Natural killer cell (primary cell): ENCODE data around the gene RPS6KA5. TPM values are rescaled to one million over a fixed set of nuclear protein-coding genes. Genes with fewer than 3 reads are reported as not detected.

Experiments used
- ATAC-seq, 3 donors: fragments of 150-1000 bp in 2 of 3; fragments of 200-7000 bp in 1 of 3; cut with Tn5 transposase; 1 replicate in 1 of 3; 2 replicates in 2 of 3; pipeline ENCODE4 v1.10.0; 2021; ENCODE audit warnings: mild to moderate bottlenecking in 2 of 3, moderate library complexity in 2 of 3
- DNase-seq, 2 donors: peaks; one replicate each; pipeline versions ENCODE4 v3.0.0 to v3.0.0-alpha.2; 2013 to 2021; ENCODE audit warnings: mixed read lengths in 1 of 2
- H3K27ac ChIP-seq: one replicate; pipeline ENCODE4 v1.5.1; 2013; ENCODE audit warnings: mild to moderate bottlenecking, low read length
- H3K27me3 ChIP-seq: one replicate; pipeline ENCODE4 v1.6.1; 2013; ENCODE audit warnings: low read length; ENCODE audit not compliant: control insufficient read depth, insufficient read depth
- H3K36me3 ChIP-seq: one replicate; pipeline ENCODE4 v1.6.1; 2013; ENCODE audit warnings: low read length; ENCODE audit not compliant: control insufficient read depth, insufficient read depth
- H3K4me1 ChIP-seq: one replicate; pipeline ENCODE4 v1.6.1; 2013; ENCODE audit warnings: low read length; ENCODE audit not compliant: control insufficient read depth, insufficient read depth
- H3K4me3 ChIP-seq: one replicate; pipeline ENCODE4 v1.5.1; 2013; ENCODE audit warnings: low read length
- H3K9me3 ChIP-seq: one replicate; pipeline ENCODE4 v1.6.1; 2013; ENCODE audit warnings: low read length; ENCODE audit not compliant: control insufficient read depth, insufficient read depth
- H3K27ac Mint-ChIP-seq, 2 donors: one replicate each; pipeline ENCODE4 v1.8.0; 2022; ENCODE audit warnings: mild to moderate bottlenecking in 2 of 2, mixed read lengths in 2 of 2, moderate library complexity in 1 of 2
- H3K27me3 Mint-ChIP-seq, 2 donors: one replicate each; pipeline ENCODE4 v1.8.0; 2022; ENCODE audit warnings: low read depth in 2 of 2, mixed read lengths in 2 of 2
- H3K36me3 Mint-ChIP-seq: one replicate; pipeline ENCODE4 v1.8.0; 2022; ENCODE audit warnings: mixed read lengths
- H3K4me1 Mint-ChIP-seq, 2 donors: one replicate each; pipeline ENCODE4 v1.8.0; 2022; ENCODE audit warnings: mixed read lengths in 2 of 2
- H3K4me3 Mint-ChIP-seq: one replicate; pipeline ENCODE4 v1.8.0; 2022; ENCODE audit warnings: mild to moderate bottlenecking, moderate library complexity, mixed read lengths
- H3K9me3 Mint-ChIP-seq, 2 donors: one replicate each; pipeline ENCODE4 v1.8.0; 2022; ENCODE audit warnings: mixed read lengths in 2 of 2
- WGBS: methylation state at CpG from one replicate; pipeline ENCODE4 v1.1.7; 2013; ENCODE audit warnings: missing lambda C conversion rate; ENCODE audit not compliant: insufficient coverage; 5-methylcytosine and 5-hydroxymethylcytosine counted together
- intact Hi-C: fragments of 100-400 bp; cut with micrococcal nuclease; formaldehyde crosslinking; loops from one replicate; pipeline ENCODE4 v1.14.2; 2022
- total RNA-seq, 4 donors: library from RNA; stranded (reverse); fragments of 120-200 nt in 1 of 4; gene quantifications; one replicate each; pipeline versions ENCODE4 v1.2.3 to v1.2.4, GENCODE V29; 2013 to 2022
- TF ChIP-seq, protein P1 (sequence below): fragments of 200-600 bp; IDR thresholded peaks from one replicate; pipeline ENCODE4 v1.8.0; 2022; ENCODE audit warnings: antibody characterized with exemption

The RPS6KA5 gene
- total RNA-seq, 3 donors from 2014 or later (not counting 1 experiment from before 2014, with no cell fraction given) = 24.1 to 28.5 (median 27.9) TPM

DNA sequence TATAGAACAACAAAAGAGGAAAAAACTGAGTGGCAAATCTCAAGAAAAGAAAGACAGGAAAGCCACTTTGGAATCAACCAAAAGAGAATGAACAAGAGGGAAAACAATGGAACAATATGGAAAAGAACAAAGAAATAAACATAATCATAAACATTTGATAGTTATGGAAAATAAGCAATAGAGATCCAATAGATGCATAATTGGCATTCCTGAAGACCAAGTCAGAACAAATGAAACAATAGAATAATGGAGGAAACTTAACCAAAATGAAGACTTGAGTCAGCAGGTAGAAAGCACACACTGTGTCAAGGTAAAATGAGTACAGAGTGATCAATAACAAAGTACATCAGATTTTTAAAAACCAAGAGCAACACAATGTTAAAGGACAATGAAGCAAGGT lies 10.1 kb upstream of the RPS6KA5 start:
- Histone ChIP-seq H3K4me3 (no peak overlapping the region), H3K27ac (no peak overlapping the region), H3K4me1 (peaks cover 38% of the 10 kb centered on the region), H3K27me3 (no peaks in the 10 kb centered on the region), H3K36me3 (no peaks in the 10 kb centered on the region), H3K9me3 (no peaks in the 10 kb centered on the region)
- no peak overlapping the region for H3K27ac Mint-ChIP-seq
- intact Hi-C loops = no loop called here
- H3K36me3 Mint-ChIP-seq = no peaks in the 10 kb centered on the region
- peaks cover 38 to 39% of the 10 kb centered on the region in 2 donors for H3K4me1 Mint-ChIP-seq
- H3K4me3 Mint-ChIP-seq = no peak overlapping the region
- H3K9me3 Mint-ChIP-seq = no peaks in the 10 kb centered on the region
- DNase-seq = no peak
- H3K27me3 Mint-ChIP-seq = no peaks in the 10 kb centered on the region
- TF ChIP-seq, protein P1, sequence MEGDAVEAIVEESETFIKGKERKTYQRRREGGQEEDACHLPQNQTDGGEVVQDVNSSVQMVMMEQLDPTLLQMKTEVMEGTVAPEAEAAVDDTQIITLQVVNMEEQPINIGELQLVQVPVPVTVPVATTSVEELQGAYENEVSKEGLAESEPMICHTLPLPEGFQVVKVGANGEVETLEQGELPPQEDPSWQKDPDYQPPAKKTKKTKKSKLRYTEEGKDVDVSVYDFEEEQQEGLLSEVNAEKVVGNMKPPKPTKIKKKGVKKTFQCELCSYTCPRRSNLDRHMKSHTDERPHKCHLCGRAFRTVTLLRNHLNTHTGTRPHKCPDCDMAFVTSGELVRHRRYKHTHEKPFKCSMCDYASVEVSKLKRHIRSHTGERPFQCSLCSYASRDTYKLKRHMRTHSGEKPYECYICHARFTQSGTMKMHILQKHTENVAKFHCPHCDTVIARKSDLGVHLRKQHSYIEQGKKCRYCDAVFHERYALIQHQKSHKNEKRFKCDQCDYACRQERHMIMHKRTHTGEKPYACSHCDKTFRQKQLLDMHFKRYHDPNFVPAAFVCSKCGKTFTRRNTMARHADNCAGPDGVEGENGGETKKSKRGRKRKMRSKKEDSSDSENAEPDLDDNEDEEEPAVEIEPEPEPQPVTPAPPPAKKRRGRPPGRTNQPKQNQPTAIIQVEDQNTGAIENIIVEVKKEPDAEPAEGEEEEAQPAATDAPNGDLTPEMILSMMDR = no peak
- no peak for ATAC-seq

DNA sequence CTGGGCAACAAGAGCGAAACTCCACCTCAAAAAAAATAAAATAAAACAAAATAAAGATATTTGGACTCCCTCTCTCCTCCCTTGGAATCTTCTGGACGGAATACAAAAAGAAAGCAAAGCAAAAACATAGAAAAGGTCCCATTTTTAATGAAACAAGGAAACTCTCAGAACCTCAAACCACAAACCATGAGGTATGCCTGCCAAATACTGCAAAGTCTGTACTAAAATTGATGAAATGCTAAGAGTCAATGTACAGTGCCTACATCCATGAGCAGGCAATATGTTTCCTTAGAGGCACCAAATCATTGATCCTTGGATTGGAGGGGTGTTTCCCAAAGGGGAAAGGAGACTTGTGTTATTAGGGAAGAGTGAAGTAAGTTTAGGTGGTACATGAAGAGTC lies 8.2 kb upstream of the RPS6KA5 start:
- Mint-ChIP-seq H3K4me1 (peaks cover 52 to 58% of the 10 kb centered on the region in 2 donors), H3K27me3 (no peaks in the 10 kb centered on the region), H3K9me3 (no peaks in the 10 kb centered on the region), H3K36me3 (no peaks in the 10 kb centered on the region), H3K27ac (peak overlapping the region; percentile 89 to 94), H3K4me3 (peak overlapping the region; percentile 69)
- no peaks in the 10 kb centered on the region for H3K36me3 ChIP-seq
- 50% methylated on average over 2 of the region's 2 CpGs for WGBS
- no peaks in the 10 kb centered on the region for H3K9me3 ChIP-seq
- ATAC-seq = no peak
- intact Hi-C loops = loop anchor here (2.0 to 10.0 kb wide), 4 partner anchors 86 to 1114 kb away; partner anchors contain the start of genes EFCAB11 and TDP1
- H3K4me3 ChIP-seq = no peak overlapping the region
- DNase-seq = peak in 1 of 2 donors; percentile 33
- H3K27me3 ChIP-seq = no peaks in the 10 kb centered on the region
- peaks cover 47% of the 10 kb centered on the region for H3K4me1 ChIP-seq
- H3K27ac ChIP-seq = peak overlapping the region; percentile 3
- TF ChIP-seq, protein P1 = no peak

DNA sequence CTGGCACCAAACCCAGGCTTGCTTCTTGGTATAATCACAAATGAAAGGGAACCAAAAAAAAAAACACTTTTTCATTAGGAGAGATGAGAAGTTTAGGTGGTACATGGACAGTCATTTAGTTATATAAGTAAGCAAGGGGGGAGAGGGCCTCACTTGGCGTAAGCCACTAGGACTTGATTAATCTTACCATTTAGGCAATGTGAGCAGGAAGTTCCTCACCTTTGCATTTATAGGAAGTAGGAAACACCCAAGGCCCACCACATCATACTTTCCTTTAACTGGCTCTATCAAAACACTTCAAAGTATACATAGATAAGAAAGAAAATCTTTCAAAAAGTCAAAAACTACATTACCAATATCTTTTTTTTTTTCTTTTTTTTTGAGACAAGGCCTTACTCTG lies 6.7 kb upstream of the RPS6KA5 start:
- no CpG with 5 or more reads among the region's 1 CpG for WGBS
- no peaks in the 10 kb centered on the region for H3K9me3 ChIP-seq
- no peaks in the 10 kb centered on the region for H3K27me3 Mint-ChIP-seq
- TF ChIP-seq, protein P1 = no peak
- H3K4me3 Mint-ChIP-seq = peak overlapping the region; percentile 82
- intact Hi-C loops = loop anchor here (10.0 kb wide), 3 partner anchors 242 to 1112 kb away; partner anchors contain the start of genes EFCAB11 and TDP1
- H3K27ac ChIP-seq = peak overlapping the region; percentile 60
- H3K36me3 ChIP-seq = no peaks in the 10 kb centered on the region
- DNase-seq (peak in 1 of 2 donors; percentile 65), ATAC-seq (peak in 1 of 3 donors; percentile 7)
- no peaks in the 10 kb centered on the region for H3K27me3 ChIP-seq
- H3K27ac Mint-ChIP-seq = peak overlapping the region; percentile 89 to 94
- no peaks in the 10 kb centered on the region for H3K9me3 Mint-ChIP-seq
- H3K4me3 ChIP-seq = no peak overlapping the region
- H3K36me3 Mint-ChIP-seq = no peaks in the 10 kb centered on the region
- peaks cover 59% of the 10 kb centered on the region for H3K4me1 ChIP-seq
- peaks cover 65 to 70% of the 10 kb centered on the region in 2 donors for H3K4me1 Mint-ChIP-seq

DNA sequence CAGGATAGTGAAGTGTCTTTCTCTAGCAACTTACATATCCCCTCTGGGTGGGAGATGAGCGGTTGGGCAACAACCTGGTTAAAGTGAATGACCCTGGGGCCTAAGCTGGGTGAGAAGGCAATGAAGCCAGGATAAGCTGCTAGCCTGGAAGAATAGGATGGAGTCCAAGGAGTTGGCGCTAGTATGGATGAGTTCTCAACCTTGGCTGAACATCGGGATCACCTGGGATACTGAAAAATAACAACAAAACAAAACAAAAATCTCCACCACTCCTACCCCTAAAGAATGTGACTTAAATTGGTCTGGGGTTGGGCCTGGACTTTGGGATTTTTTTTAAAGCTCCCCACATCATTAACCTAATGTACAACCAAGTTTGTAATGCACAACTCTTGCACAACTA lies 4.8 kb upstream of the RPS6KA5 start:
- Mint-ChIP-seq H3K9me3 (no peaks in the 10 kb centered on the region), H3K4me3 (peak overlapping the region; percentile 55), H3K4me1 (peaks cover 65 to 70% of the 10 kb centered on the region in 2 donors), H3K27me3 (no peaks in the 10 kb centered on the region), H3K27ac (peak overlapping the region; percentile 91 to 94), H3K36me3 (no peaks in the 10 kb centered on the region)
- no peaks in the 10 kb centered on the region for H3K36me3 ChIP-seq
- no peaks in the 10 kb centered on the region for H3K9me3 ChIP-seq
- no peak overlapping the region for H3K4me3 ChIP-seq
- intact Hi-C loops = loop anchor here (10.0 kb wide), 3 partner anchors 240 to 1110 kb away; partner anchors contain the start of genes EFCAB11 and TDP1
- 100% methylated on average over 1 of the region's 3 CpGs for WGBS
- H3K27me3 ChIP-seq = no peaks in the 10 kb centered on the region
- ATAC-seq = no peak
- DNase-seq = no peak
- peaks cover 69% of the 10 kb centered on the region for H3K4me1 ChIP-seq
- H3K27ac ChIP-seq = no peak overlapping the region
- TF ChIP-seq, protein P1 = no peak
